Measurements from ENCODE around the gene CNTNAP4. TPM values are rescaled to one million over a fixed set of nuclear protein-coding genes. Genes with fewer than 3 reads are reported as not detected.

The CNTNAP4 gene
- total RNA-seq, 2 donors from 2014 or later: 0.05 to 0.57 TPM

DNA sequence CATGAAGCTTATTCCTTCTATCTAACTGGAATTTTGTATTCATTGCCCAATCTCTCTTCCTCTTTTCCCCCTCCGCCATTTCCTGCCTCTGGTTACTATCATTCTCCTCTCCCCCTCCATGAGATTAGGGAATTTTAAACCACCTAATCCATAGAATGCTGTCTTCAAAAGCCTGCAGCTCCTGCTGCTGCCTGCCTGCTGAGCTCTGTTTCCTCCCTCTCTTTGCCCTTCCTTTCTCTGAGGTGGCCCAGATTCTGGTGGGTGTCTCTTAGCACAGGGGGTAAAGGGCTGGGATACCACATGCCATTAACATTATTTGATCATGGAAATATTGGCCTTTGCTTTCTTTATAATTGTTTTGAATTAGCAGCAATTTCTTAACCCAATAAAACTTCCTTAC is 241.6 kb downstream of the CNTNAP4 start:
- no peak for TF ChIP-seq POLR2AphosphoS5 (IDR thresholded peaks at IDR 0.05)
- TF ChIP-seq, protein P1, sequence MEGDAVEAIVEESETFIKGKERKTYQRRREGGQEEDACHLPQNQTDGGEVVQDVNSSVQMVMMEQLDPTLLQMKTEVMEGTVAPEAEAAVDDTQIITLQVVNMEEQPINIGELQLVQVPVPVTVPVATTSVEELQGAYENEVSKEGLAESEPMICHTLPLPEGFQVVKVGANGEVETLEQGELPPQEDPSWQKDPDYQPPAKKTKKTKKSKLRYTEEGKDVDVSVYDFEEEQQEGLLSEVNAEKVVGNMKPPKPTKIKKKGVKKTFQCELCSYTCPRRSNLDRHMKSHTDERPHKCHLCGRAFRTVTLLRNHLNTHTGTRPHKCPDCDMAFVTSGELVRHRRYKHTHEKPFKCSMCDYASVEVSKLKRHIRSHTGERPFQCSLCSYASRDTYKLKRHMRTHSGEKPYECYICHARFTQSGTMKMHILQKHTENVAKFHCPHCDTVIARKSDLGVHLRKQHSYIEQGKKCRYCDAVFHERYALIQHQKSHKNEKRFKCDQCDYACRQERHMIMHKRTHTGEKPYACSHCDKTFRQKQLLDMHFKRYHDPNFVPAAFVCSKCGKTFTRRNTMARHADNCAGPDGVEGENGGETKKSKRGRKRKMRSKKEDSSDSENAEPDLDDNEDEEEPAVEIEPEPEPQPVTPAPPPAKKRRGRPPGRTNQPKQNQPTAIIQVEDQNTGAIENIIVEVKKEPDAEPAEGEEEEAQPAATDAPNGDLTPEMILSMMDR (IDR thresholded peaks at IDR 0.05): no peak
- TF ChIP-seq POLR2A (IDR thresholded peaks at IDR 0.05): no peak
- H3K4me1 ChIP-seq (replicated peaks): no peaks in the 10 kb centered on the region
- H3K9me3 ChIP-seq: no peaks in the 10 kb centered on the region
- intact Hi-C loops (cut with DNase I): no loop called here
- WGBS: 72% methylated on average over 1 of the region's 1 CpG
- H3K36me3 ChIP-seq: no peaks in the 10 kb centered on the region
- H3K27me3 ChIP-seq (replicated peaks; ENCODE audit: insufficient read depth): no peaks in the 10 kb centered on the region
- H3K4me3 ChIP-seq: no peak overlapping the region
- no peak overlapping the region for H3K27ac ChIP-seq
- no peak for DNase-seq (ENCODE audit: low spot score)

DNA sequence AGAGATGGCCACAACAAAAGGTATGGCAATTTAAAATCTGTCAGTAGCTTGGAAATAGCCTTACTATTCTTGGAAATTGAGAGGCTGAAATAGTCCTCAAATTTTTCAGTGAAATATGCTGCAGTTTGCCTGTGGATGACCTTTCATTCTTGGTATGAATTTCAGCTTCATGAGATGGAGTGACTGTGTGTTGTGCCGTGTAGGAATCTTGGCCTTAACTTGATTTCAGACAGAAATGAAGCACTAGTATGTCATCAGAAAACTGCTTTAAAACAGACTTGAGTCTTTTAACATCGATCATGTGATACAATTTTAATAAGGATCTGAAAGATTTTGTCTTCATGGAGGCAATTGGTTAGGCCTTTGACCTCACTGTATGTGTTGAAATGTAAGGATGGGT is 247.2 kb downstream of the CNTNAP4 start:
- 71% methylated on average over 2 of the region's 2 CpGs for WGBS
- Histone ChIP-seq H3K9me3 (no peaks in the 10 kb centered on the region), H3K4me1 (replicated peaks) (no peaks in the 10 kb centered on the region), H3K27me3 (replicated peaks; ENCODE audit: insufficient read depth) (no peaks in the 10 kb centered on the region), H3K4me3 (no peak overlapping the region), H3K36me3 (no peaks in the 10 kb centered on the region), H3K27ac (no peak overlapping the region)
- intact Hi-C loops (cut with DNase I): no loop called here
- DNase-seq (ENCODE audit: low spot score): no peak
- TF ChIP-seq POLR2AphosphoS5 (IDR thresholded peaks at IDR 0.05) (no peak), POLR2A (IDR thresholded peaks at IDR 0.05) (no peak)
- TF ChIP-seq, protein P1 (IDR thresholded peaks at IDR 0.05): no peak

DNA sequence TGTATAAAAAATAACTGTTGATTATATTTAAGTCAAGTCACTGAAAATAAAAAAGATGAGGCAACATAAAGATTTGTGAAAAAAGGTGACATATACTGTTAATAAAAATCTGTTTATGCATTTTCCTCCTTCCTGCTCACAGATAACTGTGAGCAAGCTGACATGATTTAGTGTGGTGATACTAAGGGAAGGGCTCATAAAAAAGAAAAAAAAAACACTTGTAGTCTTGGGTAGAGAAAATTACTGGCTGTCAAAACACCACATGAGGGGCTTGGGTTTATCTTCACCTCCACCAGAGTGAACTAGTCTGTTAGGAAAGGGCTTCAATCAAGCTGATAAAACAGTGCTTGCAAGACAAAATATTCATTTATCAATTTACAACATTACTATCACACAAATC is 247.6 kb downstream of the CNTNAP4 start:
- intact Hi-C loops (cut with DNase I): no loop called here
- TF ChIP-seq, protein P1 (IDR thresholded peaks at IDR 0.05): no peak
- TF ChIP-seq POLR2A (IDR thresholded peaks at IDR 0.05): no peak
- TF ChIP-seq POLR2AphosphoS5 (IDR thresholded peaks at IDR 0.05): no peak
- H3K9me3 ChIP-seq: no peaks in the 10 kb centered on the region
- H3K27ac ChIP-seq: no peak overlapping the region
- H3K4me3 ChIP-seq: no peak overlapping the region
- no peaks in the 10 kb centered on the region for H3K36me3 ChIP-seq
- no peaks in the 10 kb centered on the region for H3K4me1 ChIP-seq (replicated peaks)
- no peak for DNase-seq (ENCODE audit: low spot score)
- no peaks in the 10 kb centered on the region for H3K27me3 ChIP-seq (replicated peaks; ENCODE audit: insufficient read depth)

DNA sequence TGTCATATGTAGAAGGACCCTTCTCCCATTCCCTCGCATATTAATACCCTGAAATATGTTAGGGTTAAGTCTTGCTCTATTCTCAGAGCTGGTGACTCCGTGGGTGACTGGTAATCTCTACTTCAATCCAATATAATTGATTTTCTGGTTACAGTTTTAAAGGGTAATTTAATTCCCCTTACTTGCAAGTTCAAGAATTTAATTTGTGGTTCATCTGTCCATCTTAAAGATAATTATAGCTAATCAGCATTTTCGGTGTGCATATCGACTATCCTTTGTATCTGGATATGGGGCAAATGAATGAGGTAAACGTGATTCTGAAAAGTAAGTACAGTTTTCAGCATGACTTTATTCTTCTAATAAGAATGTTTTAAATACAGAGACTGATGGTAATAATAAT is 250.0 kb downstream of the CNTNAP4 start:
- H3K9me3 ChIP-seq: no peaks in the 10 kb centered on the region
- no peak for DNase-seq (ENCODE audit: low spot score)
- TF ChIP-seq, protein P1 (IDR thresholded peaks at IDR 0.05): no peak
- TF ChIP-seq POLR2A (IDR thresholded peaks at IDR 0.05): no peak
- intact Hi-C loops (cut with DNase I): no loop called here
- WGBS: 68% methylated on average over 5 of the region's 5 CpGs
- no peak overlapping the region for H3K4me3 ChIP-seq
- no peak overlapping the region for H3K27ac ChIP-seq
- H3K4me1 ChIP-seq (replicated peaks): no peaks in the 10 kb centered on the region
- H3K27me3 ChIP-seq (replicated peaks; ENCODE audit: insufficient read depth): no peaks in the 10 kb centered on the region
- H3K36me3 ChIP-seq: no peaks in the 10 kb centered on the region

DNA sequence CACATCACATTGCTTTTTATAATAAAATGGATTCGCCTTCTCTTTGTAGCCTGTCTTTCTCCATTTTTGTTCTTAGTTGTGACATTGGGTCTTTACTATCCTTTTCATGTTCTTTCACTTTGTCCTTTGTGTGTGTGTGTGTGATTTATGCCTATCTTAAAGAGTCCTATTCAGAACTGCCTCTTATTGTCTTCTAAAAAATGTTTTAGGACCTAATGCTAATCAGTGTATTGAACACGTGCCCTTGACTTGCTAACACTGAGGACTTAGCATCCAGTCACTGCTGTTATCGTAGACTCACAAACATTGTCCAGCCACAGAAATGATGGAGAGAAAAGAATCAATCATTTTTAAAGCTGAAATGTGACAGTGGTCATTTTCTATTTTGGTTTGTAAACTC is 251.9 kb downstream of the CNTNAP4 start:
- Histone ChIP-seq H3K36me3 (no peaks in the 10 kb centered on the region), H3K27ac (no peak overlapping the region), H3K9me3 (no peaks in the 10 kb centered on the region), H3K4me3 (no peak overlapping the region), H3K27me3 (replicated peaks; ENCODE audit: insufficient read depth) (no peaks in the 10 kb centered on the region), H3K4me1 (replicated peaks) (no peaks in the 10 kb centered on the region)
- intact Hi-C loops (cut with DNase I): no loop called here
- TF ChIP-seq POLR2A (IDR thresholded peaks at IDR 0.05) (no peak), POLR2AphosphoS5 (IDR thresholded peaks at IDR 0.05) (no peak)
- TF ChIP-seq, protein P1 (IDR thresholded peaks at IDR 0.05): no peak
- WGBS: 82% methylated on average over 3 of the region's 3 CpGs
- DNase-seq (ENCODE audit: low spot score): no peak

All from prostate gland (tissue), 2 donors.